Neural cell (in vitro differentiated cells): ENCODE results near the gene TMEM117. TPM values are rescaled to one million over a fixed set of nuclear protein-coding genes. Genes with fewer than 3 reads are reported as not detected.

Experiments
- H2AFZ ChIP-seq: fragments of 200-600, 300-800 bp; sonication (generic), shearing (Covaris generic); 2 replicates; pipeline ENCODE4 v1.6.0; 2014; ENCODE audit warnings: low read depth, mild to moderate bottlenecking, antibody characterized with exemption, low read length, moderate library complexity
- H3F3A ChIP-seq: fragments of 200-600 bp; shearing (Covaris generic); 2 replicates; pipeline ENCODE4 v1.6.1; 2016; ENCODE audit warnings: mild to moderate bottlenecking, moderate library complexity, mixed read lengths, antibody characterized with exemption, low read length; ENCODE audit not compliant: insufficient read depth, poor library complexity, severe bottlenecking
- H3K27ac ChIP-seq: fragments of 200-600, 300-800 bp; sonication (generic), shearing (Covaris generic); 2 replicates; pipeline ENCODE4 v1.5.1; 2014; ENCODE audit warnings: mild to moderate bottlenecking, low read length, moderate library complexity
- H3K27me3 ChIP-seq: fragments of 300-800, 200-600 bp; sonication (generic), shearing (Covaris generic); 2 replicates; pipeline ENCODE4 v1.6.0; 2014; ENCODE audit warnings: mild to moderate bottlenecking, low read depth, low read length, moderate library complexity; ENCODE audit not compliant: insufficient read depth
- H3K36me3 ChIP-seq: fragments of 300-800, 200-600 bp; sonication (generic), shearing (Covaris generic); 2 replicates; pipeline ENCODE4 v1.5.1; 2014; ENCODE audit warnings: mild to moderate bottlenecking, antibody characterized with exemption, low read length, moderate library complexity; ENCODE audit not compliant: insufficient read depth
- H3K4me2 ChIP-seq: fragments of 300-800, 200-600 bp; sonication (generic), shearing (Covaris generic); 2 replicates; pipeline ENCODE4 v1.6.0; 2014; ENCODE audit warnings: mild to moderate bottlenecking, low read length
- H3K4me3 ChIP-seq: fragments of 300-800, 200-600 bp; sonication (generic), shearing (Covaris generic); 2 replicates; pipeline ENCODE4 v1.5.1; 2014; ENCODE audit warnings: mild to moderate bottlenecking, low read length, moderate library complexity
- H3K79me2 ChIP-seq: fragments of 200-600 bp; shearing (Covaris generic); replicated peaks from 2 replicates; pipeline ENCODE4 v1.6.0; 2014; ENCODE audit warnings: mild to moderate bottlenecking, low read length, moderate library complexity; ENCODE audit not compliant: insufficient read depth
- H3K9ac ChIP-seq: fragments of 300-800, 200-600 bp; sonication (generic), shearing (Covaris generic); 2 replicates; pipeline ENCODE4 v1.6.1; 2016; ENCODE audit warnings: mild to moderate bottlenecking, low read length, mixed read lengths
- H3K9me2 ChIP-seq: fragments of 200-600 bp; shearing (Covaris generic); 2 replicates; pipeline ENCODE4 v1.6.1; 2016; ENCODE audit warnings: mild to moderate bottlenecking, low read length, mixed read lengths; ENCODE audit not compliant: insufficient read depth
- H3K9me3 ChIP-seq: fragments of 200-600, 300-800 bp; sonication (generic), shearing (Covaris generic); 2 replicates; pipeline ENCODE4 v1.6.1; 2016; ENCODE audit warnings: mild to moderate bottlenecking, mixed run types, low read length, moderate library complexity, mixed read lengths
- H4K20me1 ChIP-seq: fragments of 200-600 bp; shearing (Covaris generic); 2 replicates; pipeline ENCODE4 v1.6.1; 2016; ENCODE audit warnings: mild to moderate bottlenecking, mixed run types; ENCODE audit not compliant: insufficient read depth
- CTCF ChIP-seq: fragments of 450-650 bp; IDR thresholded peaks from 2 replicates; pipeline ENCODE4 v1.5.1; 2014; ENCODE audit warnings: antibody characterized with exemption, mild to moderate bottlenecking, moderate library complexity; ENCODE audit not compliant: poor library complexity, severe bottlenecking
- EP300 ChIP-seq: fragments of 450-650 bp; conservative IDR thresholded peaks from 2 replicates; pipeline ENCODE4 v1.6.1; 2014; ENCODE audit warnings: antibody characterized with exemption, mild to moderate bottlenecking, moderate library complexity; ENCODE audit not compliant: poor library complexity, severe bottlenecking
- EZH2 ChIP-seq: fragments of 200-600, 300-800 bp; shearing (Covaris generic), sonication (generic); IDR thresholded peaks from 2 replicates; pipeline ENCODE4 v1.6.1; 2014; ENCODE audit warnings: antibody characterized with exemption, low read length, borderline replicate concordance, mild to moderate bottlenecking; ENCODE audit not compliant: insufficient read depth, poor library complexity, severe bottlenecking
- MXI1 ChIP-seq: fragments of 450-650 bp; conservative IDR thresholded peaks from 2 replicates; pipeline ENCODE4 v1.6.1; 2014; ENCODE audit warnings: antibody characterized with exemption, mild to moderate bottlenecking; ENCODE audit not compliant: poor library complexity, severe bottlenecking
- POLR2AphosphoS5 ChIP-seq: IDR thresholded peaks from 2 replicates; pipeline ENCODE4 v1.6.1; 2012
- RAD21 ChIP-seq: fragments of 450-650 bp; conservative IDR thresholded peaks from 2 replicates; pipeline ENCODE4 v1.6.1; 2014; ENCODE audit warnings: antibody characterized with exemption, mild to moderate bottlenecking, moderate library complexity
- REST ChIP-seq: IDR thresholded peaks from 2 replicates; pipeline ENCODE4 v1.6.1; 2012; ENCODE audit warnings: borderline replicate concordance
- SMC3 ChIP-seq: fragments of 450-650 bp; conservative IDR thresholded peaks from 2 replicates; pipeline ENCODE4 v1.6.1; 2014; ENCODE audit warnings: antibody characterized with exemption, mild to moderate bottlenecking, moderate library complexity; ENCODE audit not compliant: poor library complexity
- TAF1 ChIP-seq: IDR thresholded peaks from 2 replicates; pipeline ENCODE4 v1.6.1; 2012; ENCODE audit warnings: low read depth
- polyA plus RNA-seq: library from polyadenylated mRNA; depleted of rRNA; stranded (reverse); fragments of >200 nt; gene quantifications from 2 replicates; pipeline ENCODE4 v1.2.3, GENCODE V29; 2014

Gene TMEM117
- polyA plus RNA-seq, 1 donor from 2014 or later = 5.3 TPM

- Histone ChIP-seq H3K27ac (no peak overlapping the region), H3F3A (no peaks in the 10 kb centered on the region), H3K9me3 (no peaks in the 10 kb centered on the region), H3K9me2 (no peaks in the 10 kb centered on the region), H3K4me2 (no peak overlapping the region), H3K36me3 (no peaks in the 10 kb centered on the region), H2AFZ (no peak overlapping the region), H3K9ac (no peak overlapping the region), H3K79me2 (no peaks in the 10 kb centered on the region), H4K20me1 (no peaks in the 10 kb centered on the region), H3K27me3 (no peaks in the 10 kb centered on the region), H3K4me3 (no peak overlapping the region)
- no peak for TF ChIP-seq EP300
- TF ChIP-seq RAD21 = no peak
- no peak for TF ChIP-seq MXI1
- no peak for TF ChIP-seq SMC3
- TF ChIP-seq TAF1 = no peak
- TF ChIP-seq CTCF = no peak
- no peak for TF ChIP-seq REST
- TF ChIP-seq POLR2AphosphoS5 = no peak
- no peak for TF ChIP-seq EZH2
Measured at GRCh38 chr12:44029194-44029593, 193.3 kb downstream of the TMEM117 start.

GRCh38 chr12:44031472-44032185, 195.7 kb downstream of the TMEM117 start:
- H3K9ac ChIP-seq = no peak overlapping the region
- no peaks in the 10 kb centered on the region for H3K9me3 ChIP-seq
- H3K4me3 ChIP-seq = no peak overlapping the region
- H4K20me1 ChIP-seq = no peaks in the 10 kb centered on the region
- H2AFZ ChIP-seq = no peak overlapping the region
- H3K9me2 ChIP-seq = no peaks in the 10 kb centered on the region
- no peak overlapping the region for H3K27ac ChIP-seq
- no peaks in the 10 kb centered on the region for H3K36me3 ChIP-seq
- TF ChIP-seq EP300 = no peak
- TF ChIP-seq CTCF = no peak
- no peak for TF ChIP-seq TAF1
- no peak for TF ChIP-seq RAD21
- TF ChIP-seq MXI1 = no peak
- H3F3A ChIP-seq = no peaks in the 10 kb centered on the region
- no peak overlapping the region for H3K4me2 ChIP-seq
- H3K27me3 ChIP-seq = no peaks in the 10 kb centered on the region
- H3K79me2 ChIP-seq = no peaks in the 10 kb centered on the region
